ENCODE results near the gene DEAF1. TPM values are rescaled to one million over a fixed set of nuclear protein-coding genes. Genes with fewer than 3 reads are reported as not detected.

The DEAF1 gene
- total and polyA plus RNA-seq, 5 donors = 17.5 to 25.2 (median 20.8) TPM

GRCh38 chr11:606245-606644 is 88.8 kb downstream of the DEAF1 start:
- DNase-seq = peak; percentile 73 to 87 (median 83)
- WGBS = 54% methylated on average over 19 of the region's 19 CpGs
- H3K4me3 ChIP-seq (ENCODE audit: low read length) = no peak overlapping the region
- peaks cover 2% of the 10 kb centered on the region for H3K4me1 ChIP-seq (ENCODE audit: control insufficient read depth, insufficient read depth, low read length)
- H3K27me3 ChIP-seq (ENCODE audit: control insufficient read depth, insufficient read depth) = no peaks in the 10 kb centered on the region
- peak; percentile 75 to 79 for ATAC-seq
- no peak overlapping the region for H3K27ac ChIP-seq (ENCODE audit: low read length)
- intact Hi-C loops (cut with DNase I) = no loop called here
- no peaks in the 10 kb centered on the region for H3K9me3 ChIP-seq (ENCODE audit: control insufficient read depth, low read length)

- intact Hi-C loops (cut with DNase I) = no loop called here
- ATAC-seq (no peak), DNase-seq (peak in 2 of 3 donors; percentile 46 to 55)
- Histone ChIP-seq H3K27ac (ENCODE audit: low read length) (peak overlapping the region; percentile 1), H3K9me3 (ENCODE audit: control insufficient read depth, low read length) (no peaks in the 10 kb centered on the region), H3K27me3 (ENCODE audit: control insufficient read depth, insufficient read depth) (no peaks in the 10 kb centered on the region), H3K4me3 (ENCODE audit: low read length) (no peak overlapping the region), H3K4me1 (ENCODE audit: control insufficient read depth, insufficient read depth, low read length) (peaks cover 2% of the 10 kb centered on the region)
- WGBS = 93% methylated on average over 33 of the region's 33 CpGs
Observed at GRCh38 chr11:605286-606129, 89.5 kb downstream of the DEAF1 start.

DNA sequence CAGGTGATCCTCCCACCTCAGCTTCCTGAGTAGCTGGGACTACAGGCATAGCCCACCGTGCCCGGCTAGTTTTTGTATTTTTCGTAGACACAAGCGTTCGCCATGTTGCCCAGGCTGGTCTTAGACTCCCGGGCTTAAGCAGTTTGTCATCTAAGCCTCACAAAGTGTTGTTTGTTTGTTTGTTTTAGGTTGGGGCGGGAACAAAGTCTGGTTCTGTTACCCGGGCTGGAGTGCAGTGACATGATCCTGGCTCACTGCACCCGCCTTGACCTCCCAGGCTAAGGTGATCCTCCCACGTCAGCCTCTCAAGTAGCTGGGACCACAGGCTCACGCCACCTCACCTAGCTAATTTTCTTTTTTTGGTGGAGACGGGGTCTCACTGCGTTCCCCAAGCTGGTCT is 91.9 kb downstream of the DEAF1 start:
- WGBS = 91% methylated on average over 13 of the region's 13 CpGs
- no peak overlapping the region for H3K4me3 ChIP-seq (ENCODE audit: low read length)
- intact Hi-C loops (cut with DNase I) = no loop called here
- no peak for DNase-seq
- no peak overlapping the region for H3K27ac ChIP-seq (ENCODE audit: low read length)
- H3K27me3 ChIP-seq (ENCODE audit: control insufficient read depth, insufficient read depth) = no peaks in the 10 kb centered on the region
- peaks cover 2% of the 10 kb centered on the region for H3K4me1 ChIP-seq (ENCODE audit: control insufficient read depth, insufficient read depth, low read length)
- ATAC-seq = no peak
- no peaks in the 10 kb centered on the region for H3K9me3 ChIP-seq (ENCODE audit: control insufficient read depth, low read length)

GRCh38 chr11:601573-602245 is 93.3 kb downstream of the DEAF1 start:
- Histone ChIP-seq H3K9me3 (ENCODE audit: control insufficient read depth, low read length) (no peaks in the 10 kb centered on the region), H3K4me1 (ENCODE audit: control insufficient read depth, insufficient read depth, low read length) (peaks cover 2% of the 10 kb centered on the region), H3K27me3 (ENCODE audit: control insufficient read depth, insufficient read depth) (no peaks in the 10 kb centered on the region), H3K27ac (ENCODE audit: low read length) (no peak overlapping the region), H3K4me3 (ENCODE audit: low read length) (no peak overlapping the region)
- DNase-seq = no peak
- no peak for ATAC-seq
- intact Hi-C loops (cut with DNase I) = no loop called here
- WGBS = 94% methylated on average over 23 of the region's 23 CpGs

GRCh38 chr11:598005-598680 is 96.9 kb downstream of the DEAF1 start:
- H3K27ac ChIP-seq (ENCODE audit: low read length) = no peak overlapping the region
- intact Hi-C loops (cut with DNase I) = no loop called here
- H3K4me3 ChIP-seq (ENCODE audit: low read length) = no peak overlapping the region
- H3K4me1 ChIP-seq (ENCODE audit: control insufficient read depth, insufficient read depth, low read length) = no peaks in the 10 kb centered on the region
- peak; percentile 9 for ATAC-seq
- WGBS = 92% methylated on average over 30 of the region's 30 CpGs
- no peaks in the 10 kb centered on the region for H3K27me3 ChIP-seq (ENCODE audit: control insufficient read depth, insufficient read depth)
- DNase-seq = peak in 1 of 3 donors; percentile 43
- H3K9me3 ChIP-seq (ENCODE audit: control insufficient read depth, low read length) = no peaks in the 10 kb centered on the region

DNA sequence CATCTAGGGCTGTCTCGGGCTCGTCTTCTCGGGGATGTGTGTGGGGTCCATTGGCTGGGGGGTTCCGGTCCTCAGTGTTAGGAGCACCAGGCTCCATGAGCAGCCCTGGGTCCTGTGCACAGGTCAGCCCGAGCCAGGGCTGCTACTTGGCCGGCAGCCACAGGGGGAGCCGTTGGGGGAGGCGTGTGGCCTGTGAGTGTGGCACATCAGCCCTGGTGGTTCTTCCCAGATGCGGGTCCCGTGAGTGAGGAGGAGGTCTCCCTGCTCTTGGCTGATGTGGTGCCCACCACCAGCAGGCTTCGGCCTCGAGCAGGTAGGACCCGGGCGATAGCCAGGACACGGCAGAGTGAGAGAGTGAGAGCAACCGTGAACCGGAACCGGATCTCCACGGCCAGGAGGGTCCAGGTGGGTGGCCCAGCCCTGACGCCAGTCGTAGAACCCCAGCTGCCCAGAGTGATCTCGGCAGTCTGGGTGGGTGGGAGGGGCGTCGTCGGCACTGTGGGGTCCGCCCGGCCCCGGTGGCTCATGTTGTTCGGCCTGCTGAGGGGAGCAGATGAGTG is 97.8 kb downstream of the DEAF1 start:
- DNase-seq = peak in 2 of 3 donors; percentile 35 to 63
- no peak overlapping the region for H3K4me3 ChIP-seq (ENCODE audit: low read length)
- intact Hi-C loops (cut with DNase I) = no loop called here
- WGBS = 89% methylated on average over 29 of the region's 29 CpGs
- peak; percentile 9 to 13 for ATAC-seq
- H3K27ac ChIP-seq (ENCODE audit: low read length) = no peak overlapping the region
- no peaks in the 10 kb centered on the region for H3K4me1 ChIP-seq (ENCODE audit: control insufficient read depth, insufficient read depth, low read length)
- H3K27me3 ChIP-seq (ENCODE audit: control insufficient read depth, insufficient read depth) = no peaks in the 10 kb centered on the region
- H3K9me3 ChIP-seq (ENCODE audit: control insufficient read depth, low read length) = no peaks in the 10 kb centered on the region

GRCh38 chr11:596374-596773 is 98.6 kb downstream of the DEAF1 start:
- no peaks in the 10 kb centered on the region for H3K4me1 ChIP-seq (ENCODE audit: control insufficient read depth, insufficient read depth, low read length)
- H3K4me3 ChIP-seq (ENCODE audit: low read length) = no peak overlapping the region
- no peaks in the 10 kb centered on the region for H3K9me3 ChIP-seq (ENCODE audit: control insufficient read depth, low read length)
- WGBS = 87% methylated on average over 10 of the region's 10 CpGs
- intact Hi-C loops (cut with DNase I) = no loop called here
- H3K27ac ChIP-seq (ENCODE audit: low read length) = no peak overlapping the region
- H3K27me3 ChIP-seq (ENCODE audit: control insufficient read depth, insufficient read depth) = no peaks in the 10 kb centered on the region
- peak in 1 of 3 donors; percentile 21 for DNase-seq
- no peak for ATAC-seq

DNA sequence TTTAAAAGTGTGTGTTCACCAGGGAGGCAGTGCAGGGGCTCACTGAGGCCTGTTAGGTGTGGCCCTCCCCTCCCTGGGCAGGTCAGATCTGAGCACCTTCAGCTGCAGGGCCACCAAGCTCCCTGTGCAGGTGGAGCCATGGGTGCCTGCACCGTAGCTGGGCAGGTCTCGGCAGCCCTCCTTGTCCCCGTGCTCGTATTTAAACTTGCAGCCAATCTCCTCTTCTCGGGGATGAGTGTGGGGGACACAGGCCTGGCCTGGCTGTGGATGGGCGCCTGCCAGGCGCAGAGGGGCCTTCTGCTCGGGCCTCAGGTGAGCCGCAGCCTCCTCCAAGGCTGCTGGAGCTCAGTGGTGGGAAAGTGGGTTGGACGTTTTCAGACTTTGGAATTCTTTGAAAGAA is 99.6 kb downstream of the DEAF1 start:
- no peak overlapping the region for H3K27ac ChIP-seq (ENCODE audit: low read length)
- DNase-seq (peak in 1 of 3 donors; percentile 32), ATAC-seq (peak in 1 of 2 donors; percentile 4)
- no peak overlapping the region for H3K4me3 ChIP-seq (ENCODE audit: low read length)
- H3K9me3 ChIP-seq (ENCODE audit: control insufficient read depth, low read length) = no peaks in the 10 kb centered on the region
- WGBS = 91% methylated on average over 10 of the region's 10 CpGs
- intact Hi-C loops (cut with DNase I) = no loop called here
- H3K27me3 ChIP-seq (ENCODE audit: control insufficient read depth, insufficient read depth) = no peaks in the 10 kb centered on the region
- H3K4me1 ChIP-seq (ENCODE audit: control insufficient read depth, insufficient read depth, low read length) = no peaks in the 10 kb centered on the region

Other genes starting within 250 kb of the DEAF1 start
- gene PTDSS2, start 244.9 kb downstream of the DEAF1 start, total RNA-seq = 10 to 100 TPM; 30.2 to 33.3 (median 30.9) TPM
- gene PTDSS2, start 244.9 kb downstream of the DEAF1 start, polyA plus RNA-seq = 30.7 TPM
- 100 to 1,000 TPM; 188 to 203 (median 195) TPM for gene RNH1, start 188.0 kb downstream of the DEAF1 start, total RNA-seq
- 162 TPM for gene RNH1, start 188.0 kb downstream of the DEAF1 start, polyA plus RNA-seq
- gene HRAS, start 159.6 kb downstream of the DEAF1 start, total RNA-seq = 10 to 100 TPM; 45.7 to 60.4 (median 49.3) TPM
- gene HRAS, start 159.6 kb downstream of the DEAF1 start, polyA plus RNA-seq = 64.4 TPM
- gene LRRC56, start 157.7 kb downstream of the DEAF1 start, total RNA-seq = under 1 TPM; 0.36 to 0.59 (median 0.43) TPM
- 0.48 TPM for gene LRRC56, start 157.7 kb downstream of the DEAF1 start, polyA plus RNA-seq
- 1 to 10 TPM in 2 of 4 donors, under 1 TPM in 2; 0.65 to 1.4 (median 0.83) TPM for gene LMNTD2, start 134.5 kb downstream of the DEAF1 start, total RNA-seq
- 0.50 TPM for gene LMNTD2, start 134.5 kb downstream of the DEAF1 start, polyA plus RNA-seq
- 1 to 10 TPM; 2.5 to 6.3 (median 3.5) TPM for gene RASSF7, start 134.3 kb downstream of the DEAF1 start, total RNA-seq
- 5.3 TPM for gene RASSF7, start 134.3 kb downstream of the DEAF1 start, polyA plus RNA-seq
- gene PHRF1, start 118.8 kb downstream of the DEAF1 start, total RNA-seq = 10 to 100 TPM; 18.2 to 20.8 (median 20.1) TPM
- gene PHRF1, start 118.8 kb downstream of the DEAF1 start, polyA plus RNA-seq = 17.0 TPM
- 10 to 100 TPM in 3 of 4 donors, 1 to 10 TPM in 1; 9.4 to 19.2 (median 13.5) TPM for gene IRF7, start 79.3 kb downstream of the DEAF1 start, total RNA-seq
- gene IRF7, start 79.3 kb downstream of the DEAF1 start, polyA plus RNA-seq = 14.8 TPM
- gene CDHR5, start 70.3 kb downstream of the DEAF1 start, total RNA-seq = not detected
- gene CDHR5, start 70.3 kb downstream of the DEAF1 start, polyA plus RNA-seq = 0.02 TPM
- gene SCT, start 68.0 kb downstream of the DEAF1 start, total RNA-seq = 1 to 10 TPM in 2 of 4 donors, under 1 TPM in 1, not detected in 1; 0.79 to 1.2 (median 1.1) TPM
- not detected for gene SCT, start 68.0 kb downstream of the DEAF1 start, polyA plus RNA-seq
- 1 to 10 TPM in 1 of 4 donors, under 1 TPM in 2, not detected in 1; 0.26 to 1.0 (median 0.29) TPM for gene DRD4, start 58.0 kb downstream of the DEAF1 start, total RNA-seq
- gene DRD4, start 58.0 kb downstream of the DEAF1 start, polyA plus RNA-seq = 0.14 TPM
- 10 to 100 TPM; 12.6 to 16.4 (median 14.3) TPM for gene TMEM80, start 594 bp upstream of the DEAF1 start, total RNA-seq
- 17.6 TPM for gene TMEM80, start 594 bp upstream of the DEAF1 start, polyA plus RNA-seq
- gene EPS8L2, start 11.0 kb upstream of the DEAF1 start, total RNA-seq = 1 to 10 TPM; 5.5 to 8.2 (median 6.3) TPM
- 3.1 TPM for gene EPS8L2, start 11.0 kb upstream of the DEAF1 start, polyA plus RNA-seq
- 10 to 100 TPM; 84.7 to 99.9 (median 94.9) TPM for gene TALDO1, start 52.2 kb upstream of the DEAF1 start, total RNA-seq
- 82.3 TPM for gene TALDO1, start 52.2 kb upstream of the DEAF1 start, polyA plus RNA-seq
- 10 to 100 TPM; 30.0 to 34.5 (median 30.8) TPM for gene GATD1, start 82.3 kb upstream of the DEAF1 start, total RNA-seq
- gene GATD1, start 82.3 kb upstream of the DEAF1 start, polyA plus RNA-seq = 26.7 TPM
- gene CEND1, start 94.9 kb upstream of the DEAF1 start, total RNA-seq = under 1 TPM in 3 of 4 donors, not detected in 1; 0.15 to 0.37 (median 0.28) TPM
- gene CEND1, start 94.9 kb upstream of the DEAF1 start, polyA plus RNA-seq = 0.59 TPM
- gene SLC25A22, start 103.1 kb upstream of the DEAF1 start, total RNA-seq = 1 to 10 TPM; 3.8 to 9.0 (median 6.5) TPM
- 4.1 TPM for gene SLC25A22, start 103.1 kb upstream of the DEAF1 start, polyA plus RNA-seq
- 1 to 10 TPM; 5.6 to 9.6 (median 8.9) TPM for gene PIDD1, start 110.0 kb upstream of the DEAF1 start, total RNA-seq
- 10.4 TPM for gene PIDD1, start 110.0 kb upstream of the DEAF1 start, polyA plus RNA-seq
- gene RPLP2, start 114.7 kb upstream of the DEAF1 start, total RNA-seq = 1,000 to 10,000 TPM in 3 of 4 donors, 100 to 1,000 TPM in 1; 949 to 1,291 (median 1,094) TPM
- 859 TPM for gene RPLP2, start 114.7 kb upstream of the DEAF1 start, polyA plus RNA-seq
- gene PNPLA2, start 123.7 kb upstream of the DEAF1 start, total RNA-seq = 100 to 1,000 TPM; 145 to 193 (median 177) TPM
- 147 TPM for gene PNPLA2, start 123.7 kb upstream of the DEAF1 start, polyA plus RNA-seq
- 10 to 100 TPM; 18.9 to 26.4 (median 21.0) TPM for gene CRACR2B, start 132.7 kb upstream of the DEAF1 start, total RNA-seq
- 42.6 TPM for gene CRACR2B, start 132.7 kb upstream of the DEAF1 start, polyA plus RNA-seq
- 100 to 1,000 TPM; 406 to 517 (median 443) TPM for gene CD151, start 137.7 kb upstream of the DEAF1 start, total RNA-seq
- gene CD151, start 137.7 kb upstream of the DEAF1 start, polyA plus RNA-seq = 671 TPM
- gene POLR2L, start 147.3 kb upstream of the DEAF1 start, total RNA-seq = 100 to 1,000 TPM; 147 to 223 (median 191) TPM
- gene POLR2L, start 147.3 kb upstream of the DEAF1 start, polyA plus RNA-seq = 278 TPM
- gene TSPAN4, start 147.6 kb upstream of the DEAF1 start, total RNA-seq = 10 to 100 TPM; 36.6 to 45.1 (median 40.4) TPM
- gene TSPAN4, start 147.6 kb upstream of the DEAF1 start, polyA plus RNA-seq = 41.3 TPM
- gene CHID1, start 215.6 kb upstream of the DEAF1 start, total RNA-seq = 10 to 100 TPM; 60.1 to 70.5 (median 65.8) TPM
- 48.9 TPM for gene CHID1, start 215.6 kb upstream of the DEAF1 start, polyA plus RNA-seq
- 10 to 100 TPM; 45.8 to 55.0 (median 51.9) TPM for gene AP2A2, start 230.6 kb upstream of the DEAF1 start, total RNA-seq
- 22.4 TPM for gene AP2A2, start 230.6 kb upstream of the DEAF1 start, polyA plus RNA-seq